Chondrocyte (in vitro differentiated cells): ENCODE results near the gene CKM. TPM values are rescaled to one million over a fixed set of nuclear protein-coding genes. Genes with fewer than 3 reads are reported as not detected.

Experiments
- DNase-seq: peaks from one replicate; pipeline ENCODE4 v3.0.0; 2021; ENCODE audit warnings: mixed read lengths, low spot score
- H3K27ac Mint-ChIP-seq: one replicate; pipeline ENCODE4 v1.8.0; 2021; ENCODE audit warnings: mild to moderate bottlenecking, moderate library complexity, mixed read lengths; ENCODE audit not compliant: unreplicated experiment
- H3K27me3 Mint-ChIP-seq: 2 replicates; pipeline ENCODE4 v1.8.0; 2021; ENCODE audit warnings: low read depth, mixed read lengths
- H3K36me3 Mint-ChIP-seq: 2 replicates; pipeline ENCODE4 v1.8.0; 2021; ENCODE audit warnings: low read depth, mixed read lengths
- H3K4me1 Mint-ChIP-seq: 2 replicates; pipeline ENCODE4 v1.8.0; 2021; ENCODE audit warnings: low read depth, mild to moderate bottlenecking, mixed read lengths
- H3K4me3 Mint-ChIP-seq: one replicate; pipeline ENCODE4 v1.8.0; 2021; ENCODE audit warnings: mild to moderate bottlenecking, moderate library complexity, mixed read lengths; ENCODE audit not compliant: unreplicated experiment
- H3K9me3 Mint-ChIP-seq: 2 replicates; pipeline ENCODE4 v1.8.0; 2021; ENCODE audit warnings: low read depth, mixed read lengths
- total RNA-seq: library from RNA; stranded (reverse); gene quantifications from 3 replicates; pipeline ENCODE4 v1.2.1, GENCODE V29; 2021
- TF ChIP-seq, protein P1 (sequence below): fragments of 200-600 bp; sonication (generic); IDR thresholded peaks from 2 replicates; pipeline ENCODE4 v1.5.0; 2021; ENCODE audit warnings: antibody characterized with exemption, mild to moderate bottlenecking, moderate library complexity

CKM gene
- total RNA-seq, 1 donor from 2014 or later: not detected

GRCh38 chr19:45290381-45290931 is 32.2 kb downstream of the CKM start:
- no peak for DNase-seq
- TF ChIP-seq, protein P1, sequence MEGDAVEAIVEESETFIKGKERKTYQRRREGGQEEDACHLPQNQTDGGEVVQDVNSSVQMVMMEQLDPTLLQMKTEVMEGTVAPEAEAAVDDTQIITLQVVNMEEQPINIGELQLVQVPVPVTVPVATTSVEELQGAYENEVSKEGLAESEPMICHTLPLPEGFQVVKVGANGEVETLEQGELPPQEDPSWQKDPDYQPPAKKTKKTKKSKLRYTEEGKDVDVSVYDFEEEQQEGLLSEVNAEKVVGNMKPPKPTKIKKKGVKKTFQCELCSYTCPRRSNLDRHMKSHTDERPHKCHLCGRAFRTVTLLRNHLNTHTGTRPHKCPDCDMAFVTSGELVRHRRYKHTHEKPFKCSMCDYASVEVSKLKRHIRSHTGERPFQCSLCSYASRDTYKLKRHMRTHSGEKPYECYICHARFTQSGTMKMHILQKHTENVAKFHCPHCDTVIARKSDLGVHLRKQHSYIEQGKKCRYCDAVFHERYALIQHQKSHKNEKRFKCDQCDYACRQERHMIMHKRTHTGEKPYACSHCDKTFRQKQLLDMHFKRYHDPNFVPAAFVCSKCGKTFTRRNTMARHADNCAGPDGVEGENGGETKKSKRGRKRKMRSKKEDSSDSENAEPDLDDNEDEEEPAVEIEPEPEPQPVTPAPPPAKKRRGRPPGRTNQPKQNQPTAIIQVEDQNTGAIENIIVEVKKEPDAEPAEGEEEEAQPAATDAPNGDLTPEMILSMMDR: no peak

GRCh38 chr19:45283443-45284033 is 39.1 kb downstream of the CKM start:
- H3K4me1 Mint-ChIP-seq: no peaks in the 10 kb centered on the region
- TF ChIP-seq, protein P1: no peak
- peaks cover 28% of the 10 kb centered on the region for H3K36me3 Mint-ChIP-seq
- no peak for DNase-seq
- no peaks in the 10 kb centered on the region for H3K27me3 Mint-ChIP-seq
- no peak overlapping the region for H3K4me3 Mint-ChIP-seq
- no peaks in the 10 kb centered on the region for H3K9me3 Mint-ChIP-seq
- no peak overlapping the region for H3K27ac Mint-ChIP-seq

More at GRCh38 chr19:45290381-45290931, 32.2 kb downstream of the CKM start:
- no peaks in the 10 kb centered on the region for H3K4me1 Mint-ChIP-seq
- no peak overlapping the region for H3K4me3 Mint-ChIP-seq
- no peaks in the 10 kb centered on the region for H3K27me3 Mint-ChIP-seq
- no peak overlapping the region for H3K27ac Mint-ChIP-seq
- H3K36me3 Mint-ChIP-seq: peaks cover 36% of the 10 kb centered on the region
- H3K9me3 Mint-ChIP-seq: peaks cover 2% of the 10 kb centered on the region

DNA sequence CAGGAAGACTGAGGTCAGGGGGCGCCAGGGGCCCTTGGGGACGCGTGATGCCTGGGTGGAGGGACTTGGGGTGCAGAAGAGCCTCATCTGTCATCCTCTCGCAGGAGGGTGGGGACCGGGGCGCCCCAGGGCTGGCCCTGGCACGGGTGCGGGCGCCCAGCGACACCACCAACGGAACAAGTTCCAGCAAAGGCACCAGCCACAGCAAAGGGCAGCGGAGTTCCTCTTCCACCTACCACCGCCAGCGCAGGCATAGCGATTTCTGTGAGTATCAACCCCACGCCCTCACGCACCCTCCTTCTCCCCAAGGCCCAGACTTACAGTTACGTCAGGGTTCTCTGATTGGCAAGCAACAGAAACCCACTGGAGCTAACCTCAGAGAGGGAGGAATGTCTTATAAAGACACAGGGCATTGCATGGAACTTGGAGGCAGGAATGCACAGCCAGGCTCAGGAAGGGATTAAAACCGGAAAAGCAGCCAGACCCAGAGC is 42.2 kb downstream of the CKM start:
- Mint-ChIP-seq H3K36me3 (peaks cover 27% of the 10 kb centered on the region), H3K27ac (no peak overlapping the region), H3K9me3 (no peaks in the 10 kb centered on the region), H3K4me1 (peaks cover 3% of the 10 kb centered on the region), H3K4me3 (no peak overlapping the region), H3K27me3 (no peaks in the 10 kb centered on the region)
- TF ChIP-seq, protein P1: no peak
- DNase-seq: no peak

GRCh38 chr19:45279587-45280192 is 43.0 kb downstream of the CKM start:
- no peaks in the 10 kb centered on the region for H3K27me3 Mint-ChIP-seq
- TF ChIP-seq, protein P1: no peak
- no peak overlapping the region for H3K4me3 Mint-ChIP-seq
- H3K27ac Mint-ChIP-seq: no peak overlapping the region
- no peak for DNase-seq
- H3K4me1 Mint-ChIP-seq: peaks cover 3% of the 10 kb centered on the region
- H3K9me3 Mint-ChIP-seq: no peaks in the 10 kb centered on the region
- H3K36me3 Mint-ChIP-seq: peaks cover 27% of the 10 kb centered on the region

- TF ChIP-seq, protein P1: no peak
- Mint-ChIP-seq H3K36me3 (peaks cover 28% of the 10 kb centered on the region), H3K27me3 (no peaks in the 10 kb centered on the region), H3K27ac (no peak overlapping the region), H3K4me3 (no peak overlapping the region), H3K4me1 (peaks cover 3% of the 10 kb centered on the region), H3K9me3 (no peaks in the 10 kb centered on the region)
- no peak for DNase-seq
Measured at GRCh38 chr19:45278087-45278486, 44.6 kb downstream of the CKM start.
